Stimulated activated CD4-positive, alpha-beta T cell treated with anti-CD3 and anti-CD28 coated beads, Interleukin-1b, Interleukin-23, amount 100 ng/mL, for 1 hour (primary cell): ENCODE measurements around the gene ACSL6.
A peak's percentile ranks its signal among the peaks of the same experiment; 100 is the strongest.

Source experiments
- DNase-seq, 2 donors: peaks; one replicate each; pipeline ENCODE4 v3.0.0-alpha.2; 2020; ENCODE audit warnings: low read depth in 2 of 2

Gene ACSL6

DNA sequence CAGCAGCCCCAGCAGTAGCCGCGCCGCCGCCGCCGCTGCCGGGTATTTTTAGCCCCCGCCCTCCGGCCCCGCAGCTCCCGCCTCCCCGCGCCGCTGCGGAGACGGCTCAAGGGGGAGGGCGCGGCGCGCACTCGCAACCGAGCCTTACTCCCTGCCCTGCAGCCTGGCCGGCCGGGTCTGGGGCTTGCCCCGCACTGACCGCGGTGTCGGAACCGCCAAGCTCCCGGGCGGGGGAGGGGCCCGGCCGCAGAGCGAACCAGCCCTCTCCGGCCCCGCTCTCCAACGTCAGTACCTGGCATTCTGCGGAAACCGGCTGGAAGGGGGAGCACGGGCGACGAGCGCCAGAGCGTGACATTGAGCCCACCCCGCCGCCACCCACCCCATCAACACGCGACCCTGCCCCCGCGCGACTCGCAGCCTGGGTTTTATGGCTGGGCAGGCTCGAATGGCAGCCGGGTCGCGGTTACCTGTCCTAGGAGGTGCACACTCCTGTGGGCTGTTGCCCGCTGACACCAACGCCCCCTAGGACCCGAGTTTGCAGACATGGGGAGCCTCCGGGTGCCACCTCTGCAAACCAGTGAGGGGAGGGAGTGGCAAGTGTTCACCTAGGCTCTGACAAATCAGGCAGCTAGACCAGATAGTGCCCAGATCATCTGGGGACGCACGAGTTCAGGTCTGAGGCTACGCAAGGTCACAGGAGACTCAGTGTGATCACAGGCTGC is at the start of gene ACSL6:
Gene ACSL6, minus strand, starts transcription at position 37 of the 722 bp plus-strand sequence. CDS start 105 bp downstream, outside the sequence.
- no peak for DNase-seq

GRCh38 chr5:132060501-132061161 is 49.2 kb upstream of the ACSL6 start, which contains the start of gene IL3:
TSS of gene IL3 (plus strand) at chr5:132060655. CDS start at chr5:132060707, 52 bp downstream.
- no peak for DNase-seq

- no peak for DNase-seq
Measured at GRCh38 chr5:132059696-132060500, 48.4 kb upstream of the ACSL6 start.

DNA sequence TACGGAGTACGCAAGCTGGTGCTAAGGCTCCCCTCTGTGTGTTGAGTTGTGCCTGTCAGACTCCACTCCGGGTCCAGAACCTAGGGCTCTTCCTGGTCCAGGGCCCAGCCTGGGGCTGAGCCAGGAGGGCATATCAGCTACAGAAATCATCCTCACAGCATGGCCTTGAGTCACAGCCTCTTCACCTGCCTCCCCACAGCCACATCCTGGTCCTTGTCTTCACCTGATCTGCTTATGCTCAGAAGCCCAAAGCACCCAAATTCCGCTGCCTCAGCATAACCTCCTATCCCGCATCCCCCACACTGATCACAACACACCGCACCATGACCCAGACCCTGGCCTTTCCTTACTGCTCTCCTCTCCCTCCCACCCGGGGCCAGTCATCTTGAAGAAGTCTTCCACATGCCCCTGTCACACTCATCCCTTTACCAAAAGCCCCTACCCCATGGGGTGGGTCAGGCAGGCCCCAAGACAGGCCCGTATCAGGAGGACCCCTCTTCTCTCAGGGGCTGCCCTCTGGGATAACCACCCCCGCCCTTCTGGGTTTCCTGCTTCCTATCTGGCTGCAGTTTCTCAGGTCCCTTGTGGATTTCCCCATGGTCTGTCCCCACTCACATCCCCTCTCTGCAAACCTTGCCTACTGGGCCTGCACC is 47.7 kb upstream of the ACSL6 start:
- no peak for DNase-seq

DNA sequence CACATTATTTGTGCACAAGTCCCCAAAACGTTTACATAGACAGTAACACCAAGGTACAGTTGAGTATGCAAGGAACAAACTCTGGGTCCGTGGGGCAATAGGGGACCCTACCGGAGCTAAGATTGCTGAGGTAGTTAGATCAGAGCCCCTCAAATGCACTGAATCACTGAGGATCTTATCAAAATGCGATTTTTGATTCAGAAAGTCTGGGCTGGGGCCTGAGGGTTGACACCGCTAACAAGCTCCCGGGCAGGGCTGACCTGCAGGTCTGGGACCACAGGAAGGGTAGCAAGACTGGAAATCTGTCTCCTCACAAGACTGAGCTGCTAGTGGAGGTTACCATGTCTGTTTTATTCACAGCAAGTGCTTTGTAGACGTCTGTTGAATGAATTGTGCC is 47.2 kb upstream of the ACSL6 start:
- DNase-seq, result no peak

- no peak for DNase-seq
Measured at GRCh38 chr5:132057498-132058255, 46.2 kb upstream of the ACSL6 start.

DNA sequence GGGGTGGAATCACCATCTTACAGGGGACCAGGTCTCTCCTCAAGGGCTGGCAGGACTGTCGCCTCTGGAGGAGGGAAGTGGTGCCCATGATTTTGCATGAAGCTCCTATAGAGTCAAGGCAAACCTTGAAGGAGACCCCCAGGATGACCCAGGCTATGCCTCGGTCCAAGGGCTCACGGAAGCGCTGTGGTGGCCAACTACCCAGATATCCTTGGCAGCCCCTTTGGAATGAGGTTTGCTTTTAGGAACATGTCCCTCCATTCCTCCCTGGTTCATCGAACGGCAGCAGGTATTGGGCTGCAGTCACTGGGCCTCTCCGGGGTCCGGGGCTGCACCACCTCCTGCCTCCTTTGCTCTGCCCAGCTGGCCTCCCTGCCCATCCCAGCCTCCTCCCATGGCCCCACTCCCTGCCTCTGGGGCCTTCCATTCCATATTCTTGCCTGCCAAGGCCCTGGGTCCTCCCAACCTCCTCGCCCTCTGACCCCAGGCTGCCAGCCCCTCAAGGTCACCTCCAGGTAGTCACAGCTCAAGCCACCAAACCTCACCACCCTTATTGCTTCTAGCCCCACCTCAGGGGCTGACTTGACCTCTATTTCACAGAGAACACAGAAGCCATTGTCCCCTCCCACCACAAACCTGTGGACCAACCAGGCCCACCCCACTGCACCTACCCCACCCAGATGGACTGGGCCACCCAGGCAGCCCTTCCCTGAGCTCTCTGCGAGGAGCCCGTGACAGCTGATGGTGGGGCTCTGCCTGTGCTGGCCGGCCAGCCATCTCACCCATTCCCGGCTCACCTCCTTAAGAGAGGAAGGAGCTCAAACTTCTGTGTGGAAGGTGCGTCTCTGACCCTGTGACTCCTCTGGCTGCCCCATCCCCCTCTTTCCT is 45.4 kb upstream of the ACSL6 start:
- no peak for DNase-seq

DNA sequence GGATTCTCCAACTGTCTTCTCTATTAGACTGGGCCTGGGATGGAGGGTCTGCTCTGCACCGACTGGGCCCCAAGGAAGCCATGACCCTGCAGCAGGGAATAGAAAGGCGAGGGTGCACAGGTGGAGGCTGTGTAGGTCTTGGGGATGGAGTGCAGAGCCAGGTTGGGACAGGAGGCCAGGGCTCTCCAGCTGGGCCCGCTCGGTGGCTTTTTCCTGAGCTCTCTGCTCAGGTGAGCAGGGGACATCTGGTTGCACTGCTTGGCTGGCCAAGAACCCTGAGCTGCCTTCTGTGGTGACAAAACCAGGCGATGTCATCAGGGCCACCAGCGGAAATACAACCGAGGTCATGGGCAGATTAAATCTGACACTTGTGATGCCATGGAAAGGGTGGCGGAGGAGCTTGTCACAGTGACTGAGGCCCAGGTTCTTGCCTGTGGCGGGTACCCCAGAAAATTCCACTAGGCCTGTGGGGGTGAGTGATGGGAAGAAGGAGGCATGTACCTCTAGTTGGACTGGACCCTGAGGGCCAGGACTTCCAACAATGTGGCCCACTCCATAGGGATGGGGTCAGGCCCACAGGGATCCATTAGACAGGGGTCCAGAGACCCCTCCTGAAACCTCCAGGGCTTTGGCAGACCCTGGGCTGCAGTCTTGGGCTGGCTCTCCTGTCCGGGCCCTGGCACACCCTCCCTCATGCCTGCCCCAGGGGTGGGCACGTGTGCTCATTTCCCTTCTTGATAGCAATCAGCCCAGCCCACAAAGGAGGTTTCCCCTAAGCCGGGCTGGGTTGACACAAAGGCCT is 44.6 kb upstream of the ACSL6 start:
- DNase-seq, result peak in 1 of 2 donors; percentile 23

- DNase-seq, result no peak
Measured at GRCh38 chr5:132055441-132055807, 44.0 kb upstream of the ACSL6 start.

GRCh38 chr5:132054697-132055440 is 43.4 kb upstream of the ACSL6 start:
- no peak for DNase-seq

GRCh38 chr5:132054031-132054696 is 42.7 kb upstream of the ACSL6 start:
- DNase-seq, result no peak

DNA sequence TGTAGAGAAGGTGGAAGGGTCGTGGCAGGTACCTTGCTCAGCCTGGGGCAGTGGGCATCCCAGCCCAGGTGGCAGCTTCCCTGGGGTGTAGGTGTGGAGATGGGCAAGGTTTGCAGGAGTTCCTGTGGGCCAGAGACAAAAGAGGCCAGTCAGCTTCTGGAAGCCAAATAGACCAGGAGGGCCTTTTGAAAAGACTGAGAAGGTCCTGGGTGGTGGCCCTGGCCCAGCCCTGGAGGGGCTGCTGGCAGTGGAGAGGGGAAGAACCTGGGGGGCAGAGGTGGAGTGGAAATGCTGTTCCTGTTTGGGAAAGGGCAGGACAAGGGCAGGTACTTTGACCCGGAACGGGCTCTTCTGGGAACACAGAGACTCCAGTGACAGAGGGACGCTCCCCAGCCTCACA is 42.0 kb upstream of the ACSL6 start:
- DNase-seq, result no peak

DNA sequence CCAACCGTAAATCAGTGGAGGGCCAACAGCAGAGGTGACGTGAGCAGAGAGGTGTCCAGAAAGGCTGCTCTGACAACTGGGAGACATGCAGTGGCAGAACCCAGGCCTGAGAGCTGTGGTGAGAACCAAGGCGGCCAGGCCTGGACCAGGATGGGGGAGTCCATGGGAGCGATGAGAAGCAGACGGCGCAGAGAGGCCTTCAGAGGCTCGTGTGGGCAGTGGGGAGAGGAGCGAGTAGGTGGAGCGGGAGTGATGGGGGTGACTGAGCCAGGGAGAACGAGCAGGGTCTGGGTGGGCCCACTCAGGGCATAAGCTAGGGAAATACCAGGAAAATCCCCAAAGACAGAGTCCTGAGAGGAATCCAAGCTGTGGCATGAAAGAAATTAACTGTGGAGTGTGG is 41.1 kb upstream of the ACSL6 start:
- no peak for DNase-seq

DNA sequence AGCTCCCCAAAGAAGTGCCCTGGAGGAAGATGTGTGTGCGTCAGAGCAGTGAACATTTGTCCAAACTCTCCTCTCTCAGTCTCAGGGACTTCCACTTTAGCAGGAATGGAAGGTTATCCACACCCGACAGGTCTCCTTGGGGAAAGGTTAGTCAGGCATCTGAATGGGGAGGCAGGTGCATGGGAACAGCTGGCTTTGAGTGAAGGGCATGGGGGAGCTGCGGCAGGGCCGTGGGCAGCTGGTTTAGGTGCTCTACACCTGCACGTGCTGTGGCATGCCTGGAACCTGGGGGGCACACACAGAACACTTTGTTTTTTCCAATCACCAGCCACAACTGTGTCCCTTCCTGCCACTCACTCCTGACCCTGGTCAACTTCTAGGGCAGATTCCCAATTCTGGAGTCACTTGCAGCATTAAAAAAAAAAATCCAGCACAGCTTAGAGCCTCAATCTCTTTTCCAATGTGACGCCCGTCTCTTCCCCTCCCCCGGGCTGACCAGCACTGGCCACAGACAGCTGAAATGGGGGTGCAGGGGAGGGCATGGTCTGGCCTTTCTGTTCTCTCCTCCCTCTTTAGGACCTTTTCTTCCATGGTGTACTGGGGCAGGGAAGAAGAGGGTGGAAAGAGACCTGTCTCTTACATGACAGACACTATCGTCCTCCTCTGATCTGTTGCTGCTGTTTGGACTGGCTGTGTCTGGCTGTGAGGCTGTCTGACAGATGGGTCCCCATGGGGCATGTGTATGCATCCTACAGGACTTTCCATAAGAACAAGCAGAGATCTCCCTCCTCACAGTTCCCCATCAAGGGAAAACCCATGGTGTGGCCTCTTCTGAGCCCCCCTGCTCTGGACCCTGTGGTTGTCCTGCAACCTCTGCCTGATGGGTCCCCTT is 39.4 kb upstream of the ACSL6 start:
- no peak for DNase-seq

DNA sequence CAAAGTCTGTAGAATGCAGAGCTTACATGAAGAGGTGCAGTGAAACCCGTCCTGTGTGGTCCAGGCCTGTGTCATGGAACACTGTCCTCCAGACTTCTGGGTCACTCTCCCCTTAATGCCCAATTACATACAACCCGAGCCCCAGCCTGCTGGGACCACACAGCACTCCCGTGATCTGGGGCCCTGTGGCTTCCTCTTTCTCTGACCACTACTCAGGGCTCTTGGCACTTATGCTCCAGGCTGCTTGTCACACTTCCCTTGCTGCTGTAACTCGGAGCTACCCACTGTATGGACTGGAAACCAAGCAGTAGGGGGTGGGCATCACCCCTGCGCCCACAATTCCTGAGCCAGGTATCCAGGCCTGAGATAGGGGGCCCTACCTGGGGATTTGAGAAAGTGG is 38.7 kb upstream of the ACSL6 start:
- no peak for DNase-seq

GRCh38 chr5:132049559-132049958 is 38.1 kb upstream of the ACSL6 start:
- DNase-seq, result no peak

DNA sequence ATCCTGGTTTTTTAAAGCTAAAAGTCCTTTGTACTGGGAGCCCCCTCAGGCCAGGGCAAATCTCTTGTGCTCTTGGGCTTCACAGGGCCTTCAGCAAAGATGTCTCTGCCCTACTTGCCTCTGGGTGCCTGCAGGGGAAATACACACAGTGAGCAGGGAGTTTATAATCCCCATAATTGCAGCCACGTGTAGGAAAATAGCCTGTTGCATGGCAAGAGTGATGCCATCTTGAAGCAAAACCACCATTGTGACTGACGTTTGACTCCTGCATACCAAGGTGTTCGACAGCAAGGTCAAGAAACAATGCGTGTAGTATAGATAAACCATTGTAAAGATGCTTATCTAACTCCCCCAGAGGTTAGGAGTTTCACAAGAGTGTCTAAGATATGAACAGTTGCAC is 37.6 kb upstream of the ACSL6 start:
- DNase-seq, result no peak
